ENCODE measurements around the gene NCBP3. TPM values are rescaled to one million over a fixed set of nuclear protein-coding genes. Genes with fewer than 3 reads are reported as not detected.

The NCBP3 gene
- total and polyA plus RNA-seq, 9 of the 15 experiments (the other 6 are each of a cell fraction or from before 2014, with no cell fraction given) = 3.1 to 25.5 (median 20.5) TPM

DNA sequence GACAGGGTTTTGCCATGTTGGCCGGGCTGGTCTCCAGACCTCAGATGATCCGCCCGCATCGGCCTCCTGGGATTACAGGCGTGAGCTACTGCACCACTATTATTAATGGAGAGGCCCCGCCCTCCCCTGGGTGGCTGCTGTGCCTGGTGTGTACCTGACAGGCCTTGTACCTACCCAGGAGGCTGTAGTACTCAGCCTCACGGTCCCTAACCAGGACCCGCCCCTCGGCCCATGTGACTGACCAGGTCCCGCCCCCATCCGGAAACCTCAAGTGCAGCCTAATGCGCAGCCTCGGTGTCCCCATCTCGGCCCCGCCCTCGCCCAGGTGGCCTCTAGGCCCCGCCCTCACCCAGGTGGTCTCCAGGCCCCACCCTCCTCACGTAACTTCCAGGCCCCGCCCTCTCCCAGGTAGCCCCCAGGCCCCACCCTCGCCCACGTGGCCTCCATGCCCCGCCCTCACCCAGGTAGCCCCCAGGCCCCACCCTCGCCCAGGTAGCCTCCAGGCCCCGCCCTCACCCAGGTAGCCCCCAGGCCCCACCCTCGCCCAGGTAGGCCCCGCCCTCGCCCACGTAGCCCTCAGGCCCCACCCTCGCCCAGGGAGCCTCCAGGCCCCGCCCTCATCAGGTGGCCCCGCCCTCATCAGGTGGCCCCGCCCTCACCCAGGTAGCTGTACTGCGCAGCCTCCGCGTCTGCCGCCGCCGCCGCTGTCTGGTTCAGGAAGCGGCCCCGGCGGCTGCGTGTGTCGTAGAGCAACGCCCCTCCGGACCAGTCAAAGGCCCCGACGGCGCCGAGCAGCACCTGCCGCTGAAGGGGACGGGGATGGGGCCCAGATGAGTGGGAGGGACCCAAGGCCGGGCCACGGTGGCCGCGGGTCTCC, 91.3 kb downstream of the NCBP3 start:
- Histone ChIP-seq H3K9me3 (replicated peaks; ENCODE audit: control insufficient read depth, insufficient read depth, low read depth, low read length) (no peaks in the 10 kb centered on the region), H3K4me1 (replicated peaks in 1 of 2; ENCODE audit: control insufficient read depth in 2 of 2, insufficient read depth in 2 of 2, low read length in 2 of 2) (peaks cover 4 to 25% of the 10 kb centered on the region in 2 experiments; a peak in 4 of 5 replicates), H2AFZ (ENCODE audit: low read depth, low read length) (peak overlapping the region; percentile 91), H3K4me3 (peak overlapping the region; percentile 50), H3K27me3 (ENCODE audit: control insufficient read depth in 2 of 2, insufficient read depth in 2 of 2, low read length in 2 of 2) (peaks cover 0 to 16% of the 10 kb centered on the region in 2 experiments; a peak in 3 of 5 replicates), H3K9ac (ENCODE audit: insufficient read depth in 1 of 2, low read depth in 2 of 2, low read length in 2 of 2) (peak overlapping the region; percentile 53 to 90), H3K36me3 (ENCODE audit: control insufficient read depth, insufficient read depth, low read length) (no peaks in the 10 kb centered on the region), H4K20me1 (replicated peaks; ENCODE audit: control insufficient read depth, insufficient read depth, low read length) (no peaks in the 10 kb centered on the region), H3K4me2 (ENCODE audit: insufficient read depth, low read length) (peak overlapping the region; percentile 76; the same call in 1 of the 2 replicates), H3K27ac (ENCODE audit: extremely low read depth, low read depth, low read length) (peak overlapping the region; percentile 44), H3K79me2 (ENCODE audit: control insufficient read depth, insufficient read depth, low read length) (no peaks in the 10 kb centered on the region), H3K9me1 (ENCODE audit: control insufficient read depth, insufficient read depth, low read length) (peaks cover 2% of the 10 kb centered on the region)
- in situ Hi-C loops (cut with MboI) (no loop called here), intact Hi-C loops (cut with micrococcal nuclease) (no loop called here)
- ChIA-PET CTCF (ENCODE audit: low intra/inter-chr PET ratio) (no interaction called here), POLR2A (no interaction called here)
- 17% methylated on average over 16 of the region's 56 CpGs for WGBS (ENCODE audit: insufficient coverage, low coverage, missing lambda C conversion rate)
- BruUV-seq (replicated peaks) = no TSS peak
- peak; percentile 82 to 94 (median 93) for DNase-seq (ENCODE audit: extremely low read depth in 1 of 4, low spot score in 3 of 4)
- ATAC-seq = peak; percentile 95
- FAIRE-seq = no peak
- TF ChIP-seq CXXC5 (CRISPR knock-in tag; IDR thresholded peaks at IDR 0.05) = peak; percentile 27; the same call in 1 of the 2 replicates
- peak; percentile 46 for TF ChIP-seq KDM5B (IDR thresholded peaks at IDR 0.05; ENCODE audit: insufficient replicate concordance, low read depth, low read length)
- TF ChIP-seq, protein P1, sequence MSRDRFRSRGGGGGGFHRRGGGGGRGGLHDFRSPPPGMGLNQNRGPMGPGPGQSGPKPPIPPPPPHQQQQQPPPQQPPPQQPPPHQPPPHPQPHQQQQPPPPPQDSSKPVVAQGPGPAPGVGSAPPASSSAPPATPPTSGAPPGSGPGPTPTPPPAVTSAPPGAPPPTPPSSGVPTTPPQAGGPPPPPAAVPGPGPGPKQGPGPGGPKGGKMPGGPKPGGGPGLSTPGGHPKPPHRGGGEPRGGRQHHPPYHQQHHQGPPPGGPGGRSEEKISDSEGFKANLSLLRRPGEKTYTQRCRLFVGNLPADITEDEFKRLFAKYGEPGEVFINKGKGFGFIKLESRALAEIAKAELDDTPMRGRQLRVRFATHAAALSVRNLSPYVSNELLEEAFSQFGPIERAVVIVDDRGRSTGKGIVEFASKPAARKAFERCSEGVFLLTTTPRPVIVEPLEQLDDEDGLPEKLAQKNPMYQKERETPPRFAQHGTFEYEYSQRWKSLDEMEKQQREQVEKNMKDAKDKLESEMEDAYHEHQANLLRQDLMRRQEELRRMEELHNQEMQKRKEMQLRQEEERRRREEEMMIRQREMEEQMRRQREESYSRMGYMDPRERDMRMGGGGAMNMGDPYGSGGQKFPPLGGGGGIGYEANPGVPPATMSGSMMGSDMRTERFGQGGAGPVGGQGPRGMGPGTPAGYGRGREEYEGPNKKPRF (IDR thresholded peaks at IDR 0.05; ENCODE audit: low read depth, low read length) = no peak
- TF ChIP-seq RAD51 (IDR thresholded peaks at IDR 0.05; ENCODE audit: borderline replicate concordance, low read depth) = peak; percentile 64; the same call in 1 of the 2 replicates
- TF ChIP-seq, protein P2, sequence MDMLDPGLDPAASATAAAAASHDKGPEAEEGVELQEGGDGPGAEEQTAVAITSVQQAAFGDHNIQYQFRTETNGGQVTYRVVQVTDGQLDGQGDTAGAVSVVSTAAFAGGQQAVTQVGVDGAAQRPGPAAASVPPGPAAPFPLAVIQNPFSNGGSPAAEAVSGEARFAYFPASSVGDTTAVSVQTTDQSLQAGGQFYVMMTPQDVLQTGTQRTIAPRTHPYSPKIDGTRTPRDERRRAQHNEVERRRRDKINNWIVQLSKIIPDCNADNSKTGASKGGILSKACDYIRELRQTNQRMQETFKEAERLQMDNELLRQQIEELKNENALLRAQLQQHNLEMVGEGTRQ (CRISPR knock-in tag; IDR thresholded peaks at IDR 0.05) = peak; percentile 83
- no peak for TF ChIP-seq ZNF696 (CRISPR knock-in tag; conservative IDR thresholded peaks at IDR 0.05)
- TF ChIP-seq, protein P3, sequence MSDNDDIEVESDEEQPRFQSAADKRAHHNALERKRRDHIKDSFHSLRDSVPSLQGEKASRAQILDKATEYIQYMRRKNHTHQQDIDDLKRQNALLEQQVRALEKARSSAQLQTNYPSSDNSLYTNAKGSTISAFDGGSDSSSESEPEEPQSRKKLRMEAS (CRISPR knock-in tag; IDR thresholded peaks at IDR 0.05) = peak; percentile 49; the same call in 1 of the 2 replicates
- no peak for TF ChIP-seq EWSR1 (IDR thresholded peaks at IDR 0.05; ENCODE audit: borderline replicate concordance, low read depth, partially characterized antibody)
- no peak for TF ChIP-seq NR2C1 (IDR thresholded peaks at IDR 0.05)
- no peak for TF ChIP-seq NR2C1 (tag; IDR thresholded peaks at IDR 0.05)
- TF ChIP-seq TAF1 (IDR thresholded peaks at IDR 0.05; ENCODE audit: control insufficient read depth, extremely low read depth, insufficient read depth, low read length, severe bottlenecking) = peak; percentile 38
- TF ChIP-seq, protein P4, sequence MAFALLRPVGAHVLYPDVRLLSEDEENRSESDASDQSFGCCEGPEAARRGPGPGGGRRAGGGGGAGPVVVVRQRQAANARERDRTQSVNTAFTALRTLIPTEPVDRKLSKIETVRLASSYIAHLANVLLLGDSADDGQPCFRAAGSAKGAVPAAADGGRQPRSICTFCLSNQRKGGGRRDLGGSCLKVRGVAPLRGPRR (CRISPR knock-in tag; IDR thresholded peaks at IDR 0.05) = no peak
- TF ChIP-seq ELF1 (tag; IDR thresholded peaks at IDR 0.05) = 0 out of 2 replicates have a peak, but pooled peaks have one; percentile 24
- no peak for TF ChIP-seq SMAD2 (IDR thresholded peaks at IDR 0.05; ENCODE audit: low read depth, low read length)
- TF ChIP-seq L3MBTL2 (IDR thresholded peaks at IDR 0.05) = peak; percentile 90
- no peak for TF ChIP-seq RFX5 (IDR thresholded peaks at IDR 0.05; ENCODE audit: low read depth, low read length)
- no peak for TF ChIP-seq RCOR1 (IDR thresholded peaks at IDR 0.05; ENCODE audit: borderline replicate concordance in 1 of 2, low read depth in 2 of 2, low read length in 2 of 2)
